HEK293 (cell line): ENCODE measurements around the gene HGS.

ENCODE experiments used
- ATF2 ChIP-seq: fragments of 450-650 bp; formaldehyde crosslinking; IDR thresholded peaks from 2 replicates; pipeline ENCODE4 v1.5.1; 2016; ENCODE audit warnings: missing biosample characterization, missing genetic modification characterization, low read depth
- CTCF ChIP-seq: fragments of 450-650 bp; formaldehyde crosslinking; IDR thresholded peaks from 2 replicates; pipeline ENCODE4 v1.5.1; 2016; ENCODE audit warnings: missing biosample characterization, missing genetic modification characterization
- ELK4 ChIP-seq: IDR thresholded peaks from 2 replicates; pipeline ENCODE4 v1.6.1; 2011; ENCODE audit warnings: mild to moderate bottlenecking, low read depth, low read length, borderline replicate concordance
- KLF8 ChIP-seq: fragments of 450-650 bp; formaldehyde crosslinking; IDR thresholded peaks from 2 replicates; pipeline ENCODE4 v1.5.1; 2016; ENCODE audit warnings: missing biosample characterization, missing genetic modification characterization
- ZNF140 ChIP-seq: fragments of 450-650 bp; formaldehyde crosslinking; IDR thresholded peaks from 2 replicates; pipeline ENCODE4 v1.5.1; 2016; ENCODE audit warnings: missing biosample characterization, missing genetic modification characterization
- ZNF214 ChIP-seq: fragments of 450-650 bp; formaldehyde crosslinking; IDR thresholded peaks from 2 replicates; pipeline ENCODE4 v1.5.1; 2017; ENCODE audit warnings: missing biosample characterization, mild to moderate bottlenecking, missing genetic modification characterization, borderline replicate concordance

- TF ChIP-seq CTCF: no peak
- TF ChIP-seq ATF2 (tag by site-specific recombination): no peak
- TF ChIP-seq ZNF214: no peak
- peak; percentile 62; the same call in 1 of the 2 replicates for TF ChIP-seq KLF8
- no peak for TF ChIP-seq ZNF140 (tag by site-specific recombination)
- peak; percentile 85; the same call in 1 of the 2 replicates for TF ChIP-seq ELK4
Observed at GRCh38 chr17:81666342-81667191, 17.2 kb upstream of the HGS start, which contains the start of the genes CCDC137 and OXLD1.
